Measurements from ENCODE around the gene OR52E8.

The OR52E8 gene

DNA sequence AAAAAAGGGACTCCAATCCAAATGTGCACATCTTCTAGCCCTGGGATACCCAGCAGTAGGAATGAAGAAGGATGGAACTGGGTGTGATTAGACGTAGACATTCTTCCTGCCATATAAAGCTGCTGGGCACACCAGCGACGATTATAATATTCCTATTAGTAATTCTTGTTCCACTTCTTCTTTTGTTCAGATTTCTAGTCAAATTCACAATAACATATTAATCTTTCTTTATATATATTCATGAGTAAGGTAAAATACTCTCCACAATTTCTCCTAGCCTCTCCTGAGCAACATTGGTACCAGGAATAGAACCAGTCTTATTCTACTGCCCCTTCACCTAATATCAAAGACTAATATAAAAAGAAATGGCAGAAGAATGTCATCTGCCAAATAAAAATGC lies at the start of gene OR52E8:
TSS of gene OR52E8 (minus strand) at position 101 of the 400 bp plus-strand sequence. CDS start at position 101, 0 bp downstream.
- H3K27ac ChIP-seq: no peak within 1 kb of the TSS
- no peak for DNase-seq (ENCODE audit: low read depth, low spot score)

- DNase-seq (ENCODE audit: low read depth, low spot score): no peak
- no peak overlapping the region for H3K27ac ChIP-seq
Measured at GRCh38 chr11:5899534-5899933, 42.0 kb upstream of the OR52E8 start.

DNA sequence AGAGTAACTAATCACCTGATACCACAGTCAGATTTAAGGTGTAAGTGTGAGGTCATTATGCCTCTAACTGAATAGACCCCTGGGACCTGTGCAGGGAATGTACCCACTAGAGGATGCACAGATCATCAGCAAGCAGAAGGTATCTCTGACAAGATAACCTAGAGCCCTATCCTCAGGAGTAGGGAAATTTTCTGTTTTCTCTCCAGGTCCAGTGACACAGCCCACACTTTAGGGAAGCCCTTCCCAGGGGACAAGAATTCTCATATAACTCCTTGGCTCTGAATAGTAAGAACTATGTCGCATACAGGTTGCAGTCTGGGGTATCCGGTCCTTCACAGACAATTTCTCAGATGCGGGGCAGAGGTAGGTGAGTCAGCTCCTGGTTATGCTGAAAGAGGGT lies 35.4 kb upstream of the OR52E8 start, which contains the start of gene OR52E5:
TSS of gene OR52E5 (plus strand) at position 301 of the 400 bp plus-strand sequence. CDS start 7,569 bp downstream, outside the sequence.
- DNase-seq (ENCODE audit: low read depth, low spot score): no peak
- H3K27ac ChIP-seq: no peak within 1 kb of the TSS

GRCh38 chr11:5891216-5891800 lies 33.8 kb upstream of the OR52E8 start:
- DNase-seq (ENCODE audit: low read depth, low spot score): no peak
- no peak overlapping the region for H3K27ac ChIP-seq

GRCh38 chr11:5887661-5888060 lies 30.2 kb upstream of the OR52E8 start:
- no peak for DNase-seq (ENCODE audit: low read depth, low spot score)
- no peak overlapping the region for H3K27ac ChIP-seq

DNA sequence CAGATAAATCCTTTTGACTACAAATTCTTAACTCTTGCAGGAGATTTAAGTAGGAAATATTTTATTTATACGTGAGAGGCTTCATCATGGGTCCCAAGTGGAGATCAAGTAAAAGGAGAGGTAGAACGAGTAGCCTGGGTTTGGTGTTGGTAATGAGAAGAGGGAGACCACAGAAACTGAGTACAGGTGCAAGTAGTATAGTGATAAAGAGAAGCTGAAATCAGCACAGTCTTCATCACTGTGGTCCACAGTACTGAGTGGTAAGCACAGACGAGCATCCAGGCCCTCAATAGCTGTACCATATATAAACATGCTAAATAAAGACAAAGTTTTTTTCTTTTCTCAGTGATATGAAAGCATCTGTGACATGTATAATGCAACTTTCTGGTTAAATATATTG lies 29.7 kb upstream of the OR52E8 start:
- H3K27ac ChIP-seq: no peak overlapping the region
- DNase-seq (ENCODE audit: low read depth, low spot score): no peak

DNA sequence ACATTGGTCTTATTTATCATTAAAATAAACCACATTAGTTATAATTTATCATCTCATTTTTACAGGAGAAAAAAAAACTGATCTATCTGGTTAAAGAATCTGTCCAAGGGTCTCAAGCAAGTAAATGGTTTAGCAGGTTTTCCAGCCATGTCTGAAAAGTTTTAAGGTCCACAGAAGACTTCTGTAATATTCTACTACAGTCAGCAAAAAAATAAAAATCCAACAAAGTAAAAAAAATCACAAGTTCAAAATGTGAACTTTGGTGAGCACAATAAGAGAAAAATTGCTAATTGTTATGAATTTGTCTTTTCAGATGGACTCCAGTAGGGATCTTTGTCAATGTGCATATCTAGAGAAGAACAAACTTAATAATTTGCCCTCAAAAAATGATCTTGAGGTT lies 24.3 kb upstream of the OR52E8 start:
- DNase-seq (ENCODE audit: low read depth, low spot score): no peak
- no peak overlapping the region for H3K27ac ChIP-seq

GRCh38 chr11:5880329-5880728 lies 22.8 kb upstream of the OR52E8 start, which contains the start of gene OR52E4:
OR52E4 (plus strand) TSS chr11:5880629; CDS start chr11:5884293, 3,664 bp downstream.
- no peak for DNase-seq (ENCODE audit: low read depth, low spot score)
- H3K27ac ChIP-seq: no peak within 1 kb of the TSS

- no peak for DNase-seq (ENCODE audit: low read depth, low spot score)
- H3K27ac ChIP-seq: no peak overlapping the region
Measured at GRCh38 chr11:5878564-5878963, 21.1 kb upstream of the OR52E8 start.

DNA sequence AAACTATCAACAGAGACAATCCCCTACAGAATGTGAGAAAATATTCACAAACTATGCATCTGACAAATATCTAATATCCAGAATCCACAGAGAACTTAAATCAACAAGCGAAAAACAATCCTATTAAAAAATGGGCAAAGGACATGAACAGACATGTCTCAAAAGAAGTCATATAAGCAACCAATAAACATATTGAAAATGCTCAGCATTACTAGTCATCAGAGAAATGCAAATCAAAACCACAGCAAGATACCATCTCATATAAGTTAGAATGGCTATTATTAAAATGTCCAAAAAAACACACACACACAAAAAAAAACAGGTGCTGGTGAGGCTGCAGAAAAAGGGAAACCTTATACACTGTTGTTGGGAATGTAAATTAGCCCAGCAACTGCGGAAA lies 8.3 kb upstream of the OR52E8 start:
- peak; percentile 3 for DNase-seq (ENCODE audit: low read depth, low spot score)
- no peak overlapping the region for H3K27ac ChIP-seq

- DNase-seq (ENCODE audit: low read depth, low spot score): no peak
- no peak overlapping the region for H3K27ac ChIP-seq
Measured at GRCh38 chr11:5851002-5851401, 6.5 kb downstream of the OR52E8 start.

- H3K27ac ChIP-seq: no peak overlapping the region
- DNase-seq (ENCODE audit: low read depth, low spot score): no peak
Measured at GRCh38 chr11:5847711-5848110, 9.8 kb downstream of the OR52E8 start.

DNA sequence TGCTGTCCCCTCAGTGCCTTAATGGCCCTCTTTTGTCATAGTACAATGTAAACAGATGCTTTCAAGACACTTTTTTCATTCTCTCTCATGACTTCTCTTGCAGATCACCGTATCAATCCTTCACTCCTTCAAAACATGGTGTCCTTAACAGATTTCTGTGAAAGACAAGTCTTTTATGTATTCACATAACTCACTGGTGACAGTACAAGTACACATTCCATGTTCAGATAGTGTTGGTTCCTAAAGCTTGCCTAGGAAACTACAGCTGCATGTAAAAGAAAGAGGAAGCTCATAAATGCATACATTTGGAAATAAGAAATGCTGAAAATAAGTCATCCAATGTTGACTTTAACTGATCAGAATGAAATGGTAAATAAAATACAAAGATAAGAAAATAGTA lies 10.8 kb downstream of the OR52E8 start:
- no peak for DNase-seq (ENCODE audit: low read depth, low spot score)
- H3K27ac ChIP-seq: no peak overlapping the region

GRCh38 chr11:5841797-5842196 lies 15.7 kb downstream of the OR52E8 start, which contains the start of gene OR52E6:
OR52E6 (minus strand) TSS chr11:5841897; CDS start chr11:5841897, 0 bp downstream.
- DNase-seq (ENCODE audit: low read depth, low spot score): no peak
- no peak within 1 kb of the TSS for H3K27ac ChIP-seq

DNA sequence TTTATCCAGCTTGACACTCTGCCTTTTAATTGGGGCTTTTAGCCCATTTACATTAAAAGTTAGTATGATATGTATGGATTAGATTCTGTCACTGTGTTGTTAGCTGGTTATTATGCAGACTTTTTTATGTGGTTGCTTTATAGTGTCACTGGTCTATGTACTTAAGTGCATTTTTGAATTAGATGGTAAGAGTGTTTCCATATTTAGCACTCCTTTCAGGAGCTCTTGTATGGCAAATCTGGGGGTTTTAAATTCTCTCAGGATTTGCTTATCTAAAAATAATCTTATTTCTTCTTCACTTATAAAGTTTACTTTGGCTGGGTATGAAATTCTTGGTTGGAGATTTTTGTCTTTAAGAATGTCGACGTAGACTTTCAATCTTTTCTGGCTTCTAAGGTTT lies 19.8 kb downstream of the OR52E8 start:
- no peak overlapping the region for H3K27ac ChIP-seq

DNA sequence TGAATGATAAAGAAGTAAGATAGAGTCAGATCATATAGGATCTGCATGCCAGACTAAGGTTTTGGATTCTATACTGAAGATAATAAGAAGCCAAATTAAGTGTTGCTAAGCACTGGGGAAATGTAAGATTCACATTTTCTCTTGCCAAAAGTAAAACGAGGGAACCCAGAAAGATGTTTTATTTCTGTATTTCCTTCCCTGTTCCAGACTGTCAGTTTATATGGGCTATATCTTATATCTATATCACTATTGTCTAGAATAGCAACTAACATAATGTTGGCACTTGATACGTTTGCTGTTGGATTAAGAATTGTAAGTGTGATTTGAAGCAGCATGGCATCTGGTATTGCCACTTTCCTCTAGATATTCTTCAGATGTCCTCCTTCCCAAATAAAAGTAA lies 24.0 kb downstream of the OR52E8 start:
- no peak for DNase-seq (ENCODE audit: low read depth, low spot score)
- no peak overlapping the region for H3K27ac ChIP-seq

More for the DNA sequence above, 19.8 kb downstream of the OR52E8 start:
- no peak for DNase-seq (ENCODE audit: low read depth, low spot score)

DNA sequence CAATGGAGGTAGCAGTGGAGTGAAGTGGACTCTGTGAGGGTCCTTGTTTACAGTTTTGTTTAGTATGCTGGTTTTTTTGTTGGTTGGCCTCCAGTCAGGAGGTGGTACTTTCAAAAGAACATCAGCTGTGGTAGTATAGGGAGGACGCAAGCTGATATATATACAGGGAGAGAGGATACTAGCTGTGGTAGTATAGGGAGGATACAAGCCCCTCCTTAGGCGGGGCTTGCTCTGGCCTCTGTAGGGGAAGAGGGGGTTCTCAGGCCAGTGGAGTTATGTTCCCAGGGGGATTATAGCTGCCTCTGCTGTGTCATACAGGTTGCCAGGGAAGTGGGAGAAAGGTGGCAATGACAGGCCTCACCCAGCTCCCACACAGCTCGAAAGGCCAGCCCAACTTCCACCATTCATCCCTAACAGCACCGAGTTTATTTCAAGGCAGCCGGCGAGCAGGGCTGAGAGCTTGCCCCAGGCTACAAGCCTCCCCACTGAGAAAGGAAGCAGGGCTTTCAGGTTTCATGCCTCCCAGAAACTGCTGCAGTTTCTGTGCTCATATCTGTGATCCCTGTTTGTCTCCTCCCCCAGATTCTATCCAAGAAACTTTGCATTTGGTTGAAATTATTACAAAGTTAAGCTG lies 26.2 kb downstream of the OR52E8 start:
- no peak for DNase-seq (ENCODE audit: low read depth, low spot score)

GRCh38 chr11:5818245-5818886 lies 39.1 kb downstream of the OR52E8 start:
- DNase-seq (ENCODE audit: low read depth, low spot score): no peak
- H3K27ac ChIP-seq: no peak overlapping the region

More for the DNA sequence above, 26.2 kb downstream of the OR52E8 start:
- no peak overlapping the region for H3K27ac ChIP-seq

- no peak for DNase-seq (ENCODE audit: low read depth, low spot score)
- H3K27ac ChIP-seq: no peak overlapping the region
Measured at GRCh38 chr11:5815534-5815933, 42.0 kb downstream of the OR52E8 start.

- H3K27ac ChIP-seq: no peak overlapping the region
- no peak for DNase-seq (ENCODE audit: low read depth, low spot score)
Measured at GRCh38 chr11:5809905-5810795, 47.3 kb downstream of the OR52E8 start.
